HG03025 (cell line): Measurements from ENCODE around the gene XYLT1.

Source experiments
- ATAC-seq: cut with Tn5 transposase; IDR thresholded peaks from one replicate; pipeline ENCODE4 v1.9.1; 2021; ENCODE audit warnings: mild to moderate bottlenecking, moderate library complexity; ENCODE audit not compliant: unreplicated experiment, low FRiP score

XYLT1 gene

GRCh38 chr16:17219991-17220390 lies 250.8 kb downstream of the XYLT1 start:
- no peak for ATAC-seq

DNA sequence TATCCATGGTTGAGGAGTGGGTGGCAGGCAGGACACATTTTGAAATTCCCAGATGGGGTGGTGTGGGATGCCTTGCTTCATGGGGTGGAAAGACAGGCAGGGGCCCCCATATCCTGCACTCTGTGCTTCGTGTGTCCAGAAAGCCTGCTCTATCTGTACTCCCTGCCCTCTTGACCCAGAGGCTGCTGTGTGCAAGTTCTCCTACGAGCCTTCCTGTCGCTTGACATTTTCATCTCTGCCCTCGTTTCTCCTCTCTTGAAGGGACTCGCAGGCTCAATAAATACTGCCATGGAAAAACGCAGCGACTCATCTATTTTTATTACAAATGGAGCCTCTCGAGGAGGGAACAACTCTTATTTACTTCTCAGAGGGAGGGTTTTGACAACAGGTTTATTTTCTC lies 254.8 kb downstream of the XYLT1 start:
- no peak for ATAC-seq

GRCh38 chr16:17215306-17215705 lies 255.5 kb downstream of the XYLT1 start:
- ATAC-seq = no peak

GRCh38 chr16:17213974-17214373 lies 256.8 kb downstream of the XYLT1 start:
- ATAC-seq = no peak

DNA sequence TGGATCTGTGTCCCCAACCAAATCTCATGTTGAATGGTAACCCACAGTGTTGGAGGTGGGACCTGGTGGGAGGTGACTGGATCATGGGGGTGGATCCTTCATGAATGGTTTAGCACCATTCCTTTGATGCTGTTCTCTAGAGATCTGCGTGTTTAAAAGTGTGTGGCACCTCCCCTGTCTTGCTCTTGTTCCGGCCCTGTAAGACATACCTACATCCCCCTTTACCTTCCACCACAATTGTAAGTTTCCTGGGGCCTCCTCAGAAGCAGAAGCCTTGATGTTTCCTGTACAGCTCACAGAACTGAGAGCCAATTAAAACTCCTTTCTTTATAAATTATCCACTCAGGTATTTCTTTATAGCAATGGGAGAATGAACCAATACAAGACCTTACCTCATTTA lies 257.7 kb downstream of the XYLT1 start:
- ATAC-seq = no peak

DNA sequence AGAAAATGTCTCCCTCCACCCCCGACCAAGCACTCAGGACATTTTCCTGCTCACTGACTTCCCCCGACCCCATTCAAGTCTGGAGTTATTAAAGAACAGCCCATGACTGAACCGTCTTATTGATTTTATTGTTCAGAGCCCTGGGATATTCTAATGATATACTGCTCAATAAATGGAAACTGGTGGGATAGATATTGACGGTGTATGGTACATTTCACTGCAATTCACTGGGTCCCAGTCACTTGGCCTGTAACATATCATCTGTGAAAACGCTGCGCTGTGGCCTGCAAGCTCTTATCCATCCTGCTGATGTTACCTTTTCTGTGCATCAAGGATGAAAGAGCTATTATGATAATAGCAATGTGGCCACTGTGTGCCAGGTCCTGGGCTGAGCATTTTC lies 258.2 kb downstream of the XYLT1 start:
- no peak for ATAC-seq

- ATAC-seq = no peak
These were observed 259.0 kb downstream of the XYLT1 start for GRCh38 chr16:17211797-17212196.

- no peak for ATAC-seq
These were observed 264.0 kb downstream of the XYLT1 start for GRCh38 chr16:17206712-17207111.

GRCh38 chr16:17205279-17206211 lies 265.2 kb downstream of the XYLT1 start:
- no peak for ATAC-seq

DNA sequence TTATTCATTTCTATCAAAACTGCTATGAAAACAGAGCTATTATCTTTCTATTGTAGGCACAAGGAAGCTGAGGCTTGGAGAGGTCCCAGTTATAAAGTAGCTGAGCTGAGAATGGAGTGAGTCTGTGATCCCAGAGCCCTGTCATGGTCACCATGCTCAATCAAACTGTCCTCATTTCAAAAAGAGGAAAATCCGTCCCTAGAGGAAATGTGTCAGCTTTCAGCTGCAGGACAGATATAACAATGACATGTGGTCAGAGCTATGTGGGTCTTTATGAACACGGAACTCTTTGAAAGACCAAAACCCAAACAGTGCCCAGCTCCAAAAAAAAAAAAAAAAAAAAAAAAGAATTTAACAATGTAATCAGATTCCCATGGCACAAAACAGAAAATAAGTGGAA lies 266.1 kb downstream of the XYLT1 start:
- no peak for ATAC-seq

GRCh38 chr16:17204206-17204605 lies 266.6 kb downstream of the XYLT1 start:
- no peak for ATAC-seq

- no peak for ATAC-seq
These were observed 267.3 kb downstream of the XYLT1 start for GRCh38 chr16:17203424-17203823.

- ATAC-seq = no peak
These were observed 271.6 kb downstream of the XYLT1 start for GRCh38 chr16:17199135-17199534.

DNA sequence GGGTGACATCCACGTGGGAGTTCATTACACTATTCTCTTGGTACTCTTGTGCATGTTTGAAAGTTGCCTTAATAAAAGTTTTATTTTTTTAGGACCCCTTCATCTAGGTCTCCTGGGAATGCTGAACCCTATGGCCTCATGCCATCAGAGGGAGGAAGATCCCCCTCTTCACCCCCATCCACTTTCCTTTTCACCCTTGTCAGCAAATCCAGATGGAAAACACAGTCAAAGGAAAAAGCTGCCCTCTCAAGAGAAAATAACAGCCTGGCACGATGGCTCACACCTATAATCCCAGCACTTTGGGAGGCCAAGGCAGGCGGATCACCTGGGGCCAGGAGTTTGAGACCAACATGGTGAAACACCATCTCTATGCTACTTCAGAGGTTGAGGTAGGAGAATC lies 274.2 kb downstream of the XYLT1 start:
- no peak for ATAC-seq

DNA sequence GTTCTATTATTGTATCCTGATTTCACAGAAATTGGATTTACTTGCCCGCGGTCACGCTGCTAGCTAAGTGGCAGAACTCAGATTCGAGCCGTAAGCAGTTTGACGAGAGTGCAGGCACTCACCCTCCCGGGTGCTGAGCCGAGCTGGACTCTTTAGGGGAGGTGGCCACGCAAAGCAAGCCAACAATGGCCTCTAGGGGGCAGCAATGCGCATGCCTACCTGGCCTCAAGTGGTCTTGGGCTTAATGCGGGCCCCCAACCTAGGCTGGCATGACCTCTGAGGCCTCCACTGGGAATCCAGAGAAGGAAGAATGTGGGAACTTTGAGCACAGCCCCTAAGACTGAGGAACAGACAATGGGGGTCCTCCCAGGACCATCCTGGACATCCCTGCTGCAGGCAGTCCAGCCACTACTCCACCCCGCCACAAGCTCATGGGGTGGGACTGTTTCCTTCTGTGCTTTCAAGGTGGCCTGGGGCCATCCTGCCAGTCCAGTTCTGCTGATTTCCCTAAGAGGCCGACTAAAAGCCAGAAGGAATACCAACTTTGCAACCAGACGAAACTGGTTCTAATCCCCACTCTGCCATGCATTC lies 276.5 kb downstream of the XYLT1 start:
- no peak for ATAC-seq

GRCh38 chr16:17193566-17194100 lies 277.1 kb downstream of the XYLT1 start:
- no peak for ATAC-seq

DNA sequence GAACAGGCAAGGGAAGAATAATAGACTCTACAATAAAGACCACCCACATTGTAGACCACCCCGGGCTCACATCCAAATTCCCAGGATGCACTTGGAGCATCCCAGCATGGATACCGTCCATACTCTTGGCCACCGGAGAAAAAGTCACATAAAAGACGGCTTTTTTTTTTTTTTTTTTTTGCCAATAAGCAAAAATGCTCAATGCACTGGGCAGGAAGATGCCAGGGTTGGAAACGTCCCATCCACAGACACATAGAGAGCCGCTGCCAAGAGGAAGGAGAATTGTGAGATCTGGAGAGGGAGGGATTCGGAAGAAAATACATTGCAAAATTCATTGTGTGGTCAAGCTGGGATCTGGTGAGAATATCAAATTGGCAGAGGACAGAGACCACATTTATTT lies 286.7 kb downstream of the XYLT1 start:
- ATAC-seq = no peak

DNA sequence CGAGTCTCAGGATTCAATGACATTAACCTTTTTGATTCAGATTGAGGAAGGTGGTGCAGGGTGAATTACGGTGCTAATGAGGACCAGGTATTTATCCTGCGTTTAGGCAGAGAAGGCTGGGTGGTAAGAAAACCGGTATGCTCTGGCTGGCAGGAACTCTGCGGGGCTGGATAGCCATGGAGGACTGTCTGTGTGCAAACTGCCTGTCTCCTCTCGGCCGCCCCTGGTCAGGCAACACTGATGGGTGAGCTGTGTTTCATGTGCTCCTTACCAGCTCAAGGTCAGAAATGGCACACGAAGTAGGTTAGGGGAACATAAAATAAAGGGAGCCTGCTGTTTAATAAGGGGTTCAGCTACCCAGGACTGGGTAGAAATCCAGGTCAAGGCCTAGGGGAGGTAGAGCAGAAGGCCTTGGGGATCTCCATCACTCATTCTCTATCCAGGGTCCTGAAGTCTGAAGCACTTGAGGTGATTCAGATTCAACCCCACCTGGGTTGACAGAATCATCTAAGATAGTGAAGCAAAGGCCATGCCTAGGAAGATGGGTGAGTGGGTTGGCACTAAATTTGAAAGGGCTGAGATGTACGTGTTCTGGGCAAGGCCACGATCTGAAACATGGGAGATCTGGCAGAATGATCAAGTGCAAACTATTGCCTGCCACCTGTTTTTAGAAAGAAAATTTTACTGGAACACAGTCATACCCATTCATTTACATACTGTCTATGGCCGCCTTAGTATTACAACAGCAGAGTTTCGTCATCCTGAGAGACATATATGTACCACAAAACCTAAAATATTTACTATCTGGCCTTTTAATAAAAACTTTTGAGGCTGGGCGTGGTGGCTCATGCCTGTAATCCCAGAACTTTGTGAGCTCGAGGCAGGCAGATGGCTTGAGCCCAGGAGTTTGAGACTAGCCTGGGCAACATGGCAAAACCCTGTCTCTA lies 292.5 kb downstream of the XYLT1 start:
- ATAC-seq = no peak

GRCh38 chr16:17177242-17177958 lies 293.4 kb downstream of the XYLT1 start:
- no peak for ATAC-seq

DNA sequence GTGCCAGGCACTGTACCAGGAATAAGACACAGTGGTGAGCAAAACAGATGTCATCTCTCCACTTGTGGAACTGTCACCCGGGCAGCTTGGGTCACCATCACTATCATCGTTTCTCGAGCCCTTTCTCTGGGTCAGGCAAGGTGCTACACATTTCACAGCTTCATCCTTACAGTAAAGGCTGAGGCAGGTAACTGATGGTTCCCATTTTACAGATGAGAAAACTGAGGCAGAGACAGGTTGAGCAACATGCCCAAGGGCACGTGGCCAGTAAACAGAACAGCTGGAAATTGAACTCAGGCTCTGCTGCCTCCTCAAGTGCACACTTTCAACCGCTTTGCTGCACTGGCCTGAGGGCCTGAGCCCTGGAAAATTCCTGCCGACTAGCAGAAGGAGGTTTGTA lies 294.6 kb downstream of the XYLT1 start:
- no peak for ATAC-seq
